ENCODE data around the gene TESMIN. TPM values are rescaled to one million over a fixed set of nuclear protein-coding genes. Genes with fewer than 3 reads are reported as not detected.

Gene TESMIN
- total RNA-seq, 2 experiments from 2014 or later = 3.4 to 4.9 TPM

GRCh38 chr11:68694431-68695297 is 56.7 kb downstream of the TESMIN start:
- Mint-ChIP-seq H3K27me3 (peaks cover 5% of the 10 kb centered on the region), H3K4me1 (ENCODE audit: low read depth) (peaks cover 16% of the 10 kb centered on the region), H3K4me3 (no peak overlapping the region), H3K36me3 (ENCODE audit: low read depth) (no peaks in the 10 kb centered on the region), H3K9me3 (peaks cover 8% of the 10 kb centered on the region), H3K27ac (no peak overlapping the region)
- ChIA-PET POLR2A (no interaction called here), CTCF (no interaction called here)
- ATAC-seq (no peak), DNase-seq (no peak)
- intact Hi-C loops (cut with micrococcal nuclease) = no loop called here
- TF ChIP-seq CTCF (IDR thresholded peaks at IDR 0.05) = no peak

GRCh38 chr11:68693484-68693882 is 57.8 kb downstream of the TESMIN start:
- no peak overlapping the region for H3K4me3 Mint-ChIP-seq
- H3K27ac Mint-ChIP-seq = no peak overlapping the region
- peaks cover 3% of the 10 kb centered on the region for H3K27me3 Mint-ChIP-seq
- DNase-seq (no peak), ATAC-seq (no peak)
- no peaks in the 10 kb centered on the region for H3K36me3 Mint-ChIP-seq (ENCODE audit: low read depth)
- peaks cover 16% of the 10 kb centered on the region for H3K4me1 Mint-ChIP-seq (ENCODE audit: low read depth)
- POLR2A ChIA-PET = no interaction called here
- H3K9me3 Mint-ChIP-seq = peaks cover 8% of the 10 kb centered on the region
- CTCF ChIA-PET = no interaction called here
- TF ChIP-seq CTCF (IDR thresholded peaks at IDR 0.05) = no peak
- intact Hi-C loops (cut with micrococcal nuclease) = no loop called here

GRCh38 chr11:68692871-68693483 is 58.3 kb downstream of the TESMIN start:
- H3K27ac Mint-ChIP-seq = no peak overlapping the region
- peaks cover 8% of the 10 kb centered on the region for H3K9me3 Mint-ChIP-seq
- peaks cover 16% of the 10 kb centered on the region for H3K4me1 Mint-ChIP-seq (ENCODE audit: low read depth)
- TF ChIP-seq CTCF (IDR thresholded peaks at IDR 0.05) = no peak
- CTCF ChIA-PET = no interaction called here
- DNase-seq = no peak
- peaks cover 3% of the 10 kb centered on the region for H3K27me3 Mint-ChIP-seq
- intact Hi-C loops (cut with micrococcal nuclease) = no loop called here
- no peak for ATAC-seq
- POLR2A ChIA-PET = no interaction called here
- no peak overlapping the region for H3K4me3 Mint-ChIP-seq
- H3K36me3 Mint-ChIP-seq (ENCODE audit: low read depth) = no peaks in the 10 kb centered on the region

- Mint-ChIP-seq H3K27ac (no peak overlapping the region), H3K36me3 (ENCODE audit: low read depth) (no peaks in the 10 kb centered on the region), H3K9me3 (peaks cover 5% of the 10 kb centered on the region), H3K4me1 (ENCODE audit: low read depth) (peaks cover 16% of the 10 kb centered on the region), H3K4me3 (no peak overlapping the region), H3K27me3 (peaks cover 1% of the 10 kb centered on the region)
- intact Hi-C loops (cut with micrococcal nuclease) = no loop called here
- CTCF ChIA-PET = no interaction called here
- TF ChIP-seq CTCF (IDR thresholded peaks at IDR 0.05) = no peak
- POLR2A ChIA-PET = interaction anchor here (1.1 kb wide), 1 partner anchor 27 kb away, joined by 3 read pairs; no protein-coding TSS in a partner anchor
- DNase-seq = no peak
- ATAC-seq = no peak
Measured at GRCh38 chr11:68692115-68692514, 59.2 kb downstream of the TESMIN start.

- no peak overlapping the region for H3K27ac Mint-ChIP-seq
- no peak for TF ChIP-seq CTCF (IDR thresholded peaks at IDR 0.05)
- no peak overlapping the region for H3K4me3 Mint-ChIP-seq
- ATAC-seq (no peak), DNase-seq (no peak)
- peaks cover 16% of the 10 kb centered on the region for H3K4me1 Mint-ChIP-seq (ENCODE audit: low read depth)
- H3K27me3 Mint-ChIP-seq = peaks cover 3% of the 10 kb centered on the region
- H3K9me3 Mint-ChIP-seq = peaks cover 3% of the 10 kb centered on the region
- POLR2A ChIA-PET = interaction anchor here (1.1 kb wide), 1 partner anchor 28 kb away, joined by 3 read pairs; no protein-coding TSS in a partner anchor
- intact Hi-C loops (cut with micrococcal nuclease) = no loop called here
- H3K36me3 Mint-ChIP-seq (ENCODE audit: low read depth) = no peaks in the 10 kb centered on the region
- CTCF ChIA-PET = interaction anchor here (0.9 to 1.3 kb wide), 2 partner anchors 11 to 35 kb away, joined by 3 read pairs; no protein-coding TSS in a partner anchor
Measured at GRCh38 chr11:68691402-68691784, 59.9 kb downstream of the TESMIN start.
